ENCODE data around the gene GAS2L2. TPM values are rescaled to one million over a fixed set of nuclear protein-coding genes. Genes with fewer than 3 reads are reported as not detected.
A peak's percentile ranks its signal among the peaks of the same experiment; 100 is the strongest.

The GAS2L2 gene
- total and polyA plus RNA-seq, 8 donors: 0.03 to 0.33 (median 0.08) TPM; not detected in 1

GRCh38 chr17:35774499-35774898 lies 21.5 kb upstream of the GAS2L2 start:
- Histone ChIP-seq H3K27me3 (no peaks in the 10 kb centered on the region), H3K36me3 (no peaks in the 10 kb centered on the region), H3K27ac (no peak overlapping the region), H3K4me1 (no peaks in the 10 kb centered on the region), H3K9me3 (no peaks in the 10 kb centered on the region), H3K4me3 (no peak overlapping the region)
- WGBS, 2 donors: 45 to 52% methylated on average over 5 of the region's 5 CpGs
- no peak for FAIRE-seq
- TF ChIP-seq CTCF (IDR thresholded peaks at IDR 0.05): no peak
- ATAC-seq: peak in 3 of 4 donors; percentile 52 to 75 (median 60)
- intact Hi-C loops (cut with DNase I): no loop called here
- DNase-seq: peak in 2 of 6 donors; percentile 52 to 64

GRCh38 chr17:35773679-35774425 lies 20.8 kb upstream of the GAS2L2 start:
- no peak for TF ChIP-seq CTCF (IDR thresholded peaks at IDR 0.05)
- DNase-seq: no peak
- 82 to 89% methylated on average over 10 of the region's 10 CpGs for WGBS, 2 donors

GRCh38 chr17:35773129-35773528 lies 20.1 kb upstream of the GAS2L2 start:
- 86% methylated on average over 19 to 20 of the region's 20 CpGs for WGBS, 2 donors
- Histone ChIP-seq H3K4me1 (no peaks in the 10 kb centered on the region), H3K36me3 (no peaks in the 10 kb centered on the region), H3K27ac (no peak overlapping the region), H3K4me3 (no peak overlapping the region), H3K27me3 (no peaks in the 10 kb centered on the region), H3K9me3 (no peaks in the 10 kb centered on the region)
- ATAC-seq (no peak), FAIRE-seq (no peak), DNase-seq (peak in 1 of 6 donors; percentile 41)
- intact Hi-C loops (cut with DNase I): no loop called here
- no peak for TF ChIP-seq CTCF (IDR thresholded peaks at IDR 0.05)

More at GRCh38 chr17:35773679-35774425, 20.8 kb upstream of the GAS2L2 start:
- Histone ChIP-seq H3K9me3 (no peaks in the 10 kb centered on the region), H3K27ac (no peak overlapping the region), H3K36me3 (no peaks in the 10 kb centered on the region), H3K4me1 (no peaks in the 10 kb centered on the region), H3K4me3 (no peak overlapping the region), H3K27me3 (no peaks in the 10 kb centered on the region)
- no peak for FAIRE-seq
- ATAC-seq: peak in 2 of 4 donors; percentile 7 to 12
- intact Hi-C loops (cut with DNase I): no loop called here

- FAIRE-seq (no peak), DNase-seq (peak in 2 of 6 donors; percentile 28 to 51)
- WGBS, 2 donors: 84 to 89% methylated on average over 45 to 48 of the region's 48 CpGs
Observed at GRCh38 chr17:35769895-35770486, 17.0 kb upstream of the GAS2L2 start.

More at GRCh38 chr17:35769895-35770486, 17.0 kb upstream of the GAS2L2 start:
- Histone ChIP-seq H3K36me3 (no peaks in the 10 kb centered on the region), H3K9me3 (no peaks in the 10 kb centered on the region), H3K27ac (no peak overlapping the region), H3K4me3 (no peak overlapping the region), H3K4me1 (no peaks in the 10 kb centered on the region), H3K27me3 (no peaks in the 10 kb centered on the region)
- intact Hi-C loops (cut with DNase I): loop anchor here in 2 of 3 donors (5.0 kb wide), 1 partner anchor 32 kb away; no protein-coding TSS in a partner anchor
- TF ChIP-seq CTCF (IDR thresholded peaks at IDR 0.05): no peak
- no peak for ATAC-seq

All from pancreas (tissue), 10 donors.